Activated effector memory CD4-positive, alpha-beta T cell treated with anti-CD3 and anti-CD28 coated beads, Interleukin-2, amount 50 U/mL, for 16 hours (primary cell): ENCODE measurements around the gene PANX2.

ENCODE experiments used
- DNase-seq: peaks from one replicate; pipeline ENCODE4 v3.0.0-alpha.2; 2020

PANX2 gene

DNA sequence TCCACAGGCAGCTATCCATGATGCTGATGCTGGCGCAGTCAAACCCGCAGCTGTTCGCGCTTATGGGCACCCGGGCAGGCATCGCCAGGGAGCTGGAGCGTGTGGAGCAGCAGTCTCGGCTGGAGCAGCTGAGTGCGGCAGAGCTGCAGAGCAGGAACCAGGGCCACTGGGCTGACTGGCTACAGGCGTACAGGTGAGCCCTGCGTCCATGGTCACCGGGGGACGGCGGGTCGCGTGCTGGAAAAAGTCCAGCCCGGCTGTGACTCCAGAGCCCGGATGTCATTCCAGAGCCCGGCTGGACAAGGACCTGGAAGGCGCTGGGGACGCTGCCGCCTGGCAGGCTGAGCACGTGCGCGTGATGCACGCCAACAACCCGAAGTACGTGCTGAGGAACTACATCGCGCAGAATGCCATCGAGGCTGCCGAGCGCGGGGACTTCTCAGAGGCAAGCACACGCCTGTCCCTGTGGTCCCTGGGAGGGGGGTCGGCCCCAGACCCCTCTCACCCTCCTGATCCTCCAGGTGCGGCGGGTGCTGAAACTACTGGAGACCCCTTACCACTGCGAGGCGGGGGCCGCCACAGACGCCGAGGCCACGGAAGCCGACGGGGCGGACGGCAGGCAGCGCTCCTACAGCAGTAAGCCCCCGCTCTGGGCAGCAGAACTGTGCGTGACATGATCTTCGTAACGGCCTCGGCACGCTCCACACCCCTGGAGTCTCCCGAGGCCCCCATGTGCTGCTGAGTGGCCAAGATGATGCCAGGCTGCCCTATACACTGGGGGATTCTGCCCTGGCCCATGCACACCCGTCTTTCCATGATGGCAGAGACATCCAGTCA is 46.4 kb downstream of the PANX2 start:
- DNase-seq: no peak

DNA sequence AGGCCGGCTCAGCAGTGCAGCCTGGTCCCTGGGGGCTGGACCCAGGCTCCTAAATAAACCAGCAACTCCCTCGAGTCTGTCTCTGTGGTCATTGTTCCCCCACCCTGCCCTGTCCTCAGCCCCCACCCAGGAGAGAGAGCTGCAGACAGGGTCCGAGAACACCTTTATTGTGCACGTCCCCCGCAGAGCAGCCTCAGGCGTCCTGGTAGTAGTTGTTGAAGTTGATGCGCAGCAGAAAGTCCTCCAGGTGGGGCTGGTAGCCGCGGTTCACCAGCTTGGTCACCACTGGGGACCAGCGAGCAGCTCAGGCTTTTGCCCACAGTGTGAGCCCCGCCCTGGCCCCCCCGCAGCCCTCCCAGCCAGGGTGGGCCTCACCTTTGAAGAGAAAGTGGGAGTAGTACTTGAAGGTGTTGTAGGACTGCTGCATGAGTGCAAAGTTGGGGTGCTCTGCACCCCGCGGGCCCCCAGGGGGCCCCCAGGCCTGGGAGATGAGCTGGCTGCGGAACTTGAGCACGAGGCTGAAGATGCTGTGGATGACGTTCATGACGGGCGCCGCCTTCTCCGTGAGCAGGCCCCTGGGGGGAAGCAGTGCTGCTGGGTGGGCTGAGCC is 47.1 kb downstream of the PANX2 start:
- DNase-seq: no peak

DNA sequence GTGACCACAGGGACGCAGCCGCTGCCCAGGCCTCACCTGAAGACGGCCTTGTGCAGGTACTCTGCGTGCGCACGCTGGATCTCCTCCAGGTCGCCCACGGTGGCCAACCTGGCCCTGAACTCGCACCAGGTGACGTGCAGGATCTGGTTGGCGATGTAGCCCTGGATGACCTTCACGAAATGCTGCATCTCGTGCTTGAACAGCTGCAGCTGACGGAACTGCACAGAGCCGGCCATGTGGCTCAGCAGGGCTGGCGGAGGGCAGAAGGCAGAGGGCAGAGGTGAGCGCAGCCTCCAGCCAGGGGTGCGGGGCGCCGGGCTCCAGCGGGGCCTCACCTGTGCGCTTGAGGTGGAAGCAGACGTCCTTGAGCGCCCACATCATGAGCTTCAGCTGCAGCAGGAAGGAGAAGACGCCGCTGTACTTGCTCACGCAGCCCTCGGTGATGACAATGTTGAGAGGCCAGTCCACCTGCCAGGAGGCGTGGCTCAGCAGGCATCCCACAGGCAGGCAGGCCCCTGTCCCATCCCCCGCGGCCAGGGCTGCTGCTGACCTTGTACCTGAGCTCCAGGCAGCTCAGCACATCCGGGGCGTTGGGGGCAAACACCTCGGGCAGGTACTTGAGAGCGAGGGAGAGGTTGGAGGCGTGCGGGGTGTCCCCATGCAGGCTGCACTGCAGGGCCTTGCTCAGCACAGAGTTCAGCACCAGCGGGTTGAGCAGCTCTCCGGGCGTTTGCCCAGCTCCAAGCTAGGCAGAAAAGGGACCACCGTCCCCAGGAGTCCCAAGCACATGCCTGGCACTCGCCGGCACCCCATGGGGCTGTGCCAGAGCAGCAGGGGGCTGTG is 47.8 kb downstream of the PANX2 start:
- DNase-seq: no peak

GRCh38 chr22:50218996-50219727 is 48.6 kb downstream of the PANX2 start:
- DNase-seq: no peak

DNA sequence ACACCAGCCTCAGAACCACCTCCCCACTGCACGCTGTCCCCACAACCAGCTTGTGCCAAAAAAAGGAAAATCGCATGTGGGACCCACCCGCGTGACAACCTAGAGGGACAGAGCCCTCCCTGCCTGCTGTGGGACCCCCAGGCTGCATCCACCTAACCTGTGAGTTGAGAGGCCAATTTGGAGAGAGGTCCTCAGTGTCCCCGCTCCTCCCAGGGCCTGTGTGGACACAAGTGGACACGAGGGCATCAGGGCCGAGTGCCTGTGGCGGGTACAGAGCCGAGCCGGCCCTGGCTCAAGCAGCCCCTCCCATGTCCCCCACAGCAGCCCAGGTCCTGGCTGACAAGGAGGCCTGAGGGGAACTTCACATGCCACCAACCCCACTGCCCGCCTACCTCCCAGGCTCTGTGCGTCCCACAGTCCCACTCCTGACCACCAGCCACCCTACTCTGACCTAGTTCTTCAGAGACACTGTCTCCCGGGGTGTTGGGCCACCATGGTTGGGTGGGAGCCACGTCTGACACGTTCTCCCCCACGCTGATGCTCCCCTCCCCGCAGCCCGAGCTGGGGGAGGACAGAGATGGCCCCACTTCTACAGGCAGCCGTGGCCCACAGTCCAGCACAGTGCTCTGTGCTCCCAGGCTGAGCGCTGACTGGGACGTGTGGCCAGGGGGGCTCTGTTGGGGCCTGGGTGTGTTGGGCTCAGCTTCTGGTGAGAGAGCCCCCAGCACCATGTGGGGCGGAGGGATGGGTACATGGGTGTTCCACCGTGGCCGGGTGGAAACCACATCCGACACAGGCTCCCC is 49.5 kb downstream of the PANX2 start:
- DNase-seq: no peak

GRCh38 chr22:50220603-50221409 is 50.3 kb downstream of the PANX2 start:
- DNase-seq: no peak

DNA sequence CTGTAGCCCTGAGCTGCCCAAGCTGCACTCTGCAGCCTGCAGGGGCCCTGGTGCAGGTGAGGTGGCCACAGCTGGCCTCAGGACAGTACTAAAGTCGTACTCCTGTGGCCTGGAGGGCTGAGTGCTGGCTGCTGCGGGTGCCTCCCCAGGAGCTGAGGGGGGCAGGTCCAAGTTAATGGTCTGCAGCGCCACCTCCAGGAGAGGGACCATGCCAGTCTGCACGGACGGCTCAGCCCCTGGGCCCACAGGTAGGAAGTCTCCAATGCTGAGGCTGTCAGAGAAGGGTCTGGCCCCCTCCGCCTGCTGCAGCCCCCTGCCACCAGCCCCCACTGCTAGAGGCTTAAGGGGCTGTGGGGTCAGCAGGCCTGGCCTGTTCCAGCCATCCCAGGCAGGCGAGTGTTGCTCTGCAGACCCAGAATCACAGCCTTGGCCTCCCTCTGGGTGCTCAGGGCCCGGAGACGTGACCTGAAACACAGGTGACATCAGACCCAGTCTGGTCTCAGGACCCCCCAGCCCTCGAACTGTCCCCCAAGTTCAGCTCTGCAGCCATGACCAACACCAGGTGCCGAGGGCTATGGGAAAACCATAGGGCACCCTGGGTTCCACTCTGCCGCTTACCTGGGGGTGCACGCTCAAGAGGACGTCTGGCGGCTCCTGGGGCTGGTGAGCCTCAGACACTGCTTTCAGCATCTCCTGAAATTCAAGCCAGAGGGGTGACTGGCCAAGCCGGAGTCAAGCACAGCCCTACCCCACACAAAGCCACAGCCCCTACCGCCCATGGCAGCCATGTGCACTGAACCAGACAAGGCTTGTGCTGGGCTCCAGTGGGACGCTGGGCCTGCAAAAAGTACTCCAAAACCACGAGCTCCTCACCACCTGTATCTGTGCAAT is 51.1 kb downstream of the PANX2 start:
- no peak for DNase-seq

DNA sequence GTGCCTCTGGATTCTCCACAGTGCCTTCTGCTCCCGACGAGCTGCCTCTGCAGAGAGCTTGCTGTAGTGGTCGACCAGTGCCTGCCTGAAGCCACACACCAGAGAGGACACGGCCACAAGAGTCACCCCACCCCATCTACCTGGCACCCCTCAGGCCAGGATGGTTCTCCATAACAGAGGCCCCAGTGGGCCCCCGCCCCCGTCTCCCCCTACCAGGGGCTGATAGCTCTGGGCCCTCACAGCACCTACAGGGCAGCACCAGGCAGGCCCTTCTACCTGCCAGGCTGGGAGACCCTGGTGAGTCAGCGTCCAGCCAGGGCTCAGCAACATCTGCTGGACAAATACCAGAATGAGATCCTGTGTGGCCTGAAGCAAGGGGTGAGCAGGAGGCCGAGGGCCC is 52.0 kb downstream of the PANX2 start:
- no peak for DNase-seq

GRCh38 chr22:50224071-50224470 is 53.5 kb downstream of the PANX2 start:
- DNase-seq: no peak

GRCh38 chr22:50225200-50225969 is 54.9 kb downstream of the PANX2 start:
- DNase-seq: no peak

DNA sequence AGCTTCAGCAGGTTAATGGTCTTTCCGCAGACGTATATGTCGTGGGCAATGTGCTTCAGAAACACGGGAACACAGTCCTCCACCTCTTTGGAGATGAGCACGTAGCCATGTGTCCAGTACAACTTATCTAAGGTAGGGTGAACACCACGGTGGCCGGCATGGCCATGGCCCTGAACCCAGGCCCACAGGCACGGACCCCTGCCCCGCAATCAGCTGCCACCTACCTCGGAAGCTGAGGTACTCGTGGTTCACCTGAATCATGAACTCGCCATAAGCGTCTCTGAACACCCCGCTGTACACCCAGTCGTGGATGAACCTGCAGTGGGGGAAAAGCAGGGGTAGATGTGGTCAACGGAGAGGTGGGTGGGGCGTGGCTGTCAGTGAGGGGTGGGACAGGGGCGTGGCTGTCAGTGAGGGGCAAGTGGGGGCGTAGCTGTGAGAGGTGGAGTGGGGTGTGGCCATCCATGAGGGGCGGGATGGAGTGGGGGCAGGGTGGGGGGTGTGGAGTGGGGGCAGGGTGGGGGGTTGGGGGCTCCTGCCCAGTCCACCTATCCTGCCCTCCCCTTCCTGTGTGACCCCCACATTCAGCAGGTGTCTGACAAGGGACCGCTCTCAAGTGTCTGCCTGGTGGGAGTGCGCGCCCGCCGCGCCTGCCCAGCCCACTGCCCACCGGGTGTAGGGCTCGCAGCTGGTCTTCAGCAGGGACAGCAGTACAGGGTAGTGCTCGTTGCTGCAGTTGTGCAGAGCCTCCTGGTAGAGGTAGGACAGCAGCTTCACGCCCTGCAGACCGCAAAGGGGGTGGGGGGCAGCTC is 55.7 kb downstream of the PANX2 start:
- DNase-seq: no peak

GRCh38 chr22:50226875-50227165 is 56.3 kb downstream of the PANX2 start:
- no peak for DNase-seq

- DNase-seq: no peak
Observed at GRCh38 chr22:50227579-50228215, 57.2 kb downstream of the PANX2 start.

DNA sequence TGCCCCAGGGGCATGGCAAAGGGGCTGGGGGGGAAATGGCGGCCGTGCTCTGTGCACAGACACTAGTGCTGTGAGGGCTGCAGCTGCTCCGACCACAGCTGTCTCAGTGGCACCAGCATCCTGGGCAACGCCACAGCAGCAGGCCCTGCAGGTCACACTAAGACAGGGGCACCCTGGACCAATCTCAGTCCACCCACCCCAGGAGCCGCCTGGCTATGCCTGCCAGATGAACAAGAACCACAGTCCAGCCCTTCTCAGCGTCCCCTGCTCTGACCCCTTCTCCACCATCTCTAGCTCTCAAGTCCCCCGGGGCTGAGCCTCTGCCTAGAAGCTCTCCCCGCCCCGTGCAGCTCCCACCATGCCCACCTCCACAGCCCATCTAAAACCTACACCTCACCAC is 57.8 kb downstream of the PANX2 start:
- DNase-seq: no peak

DNA sequence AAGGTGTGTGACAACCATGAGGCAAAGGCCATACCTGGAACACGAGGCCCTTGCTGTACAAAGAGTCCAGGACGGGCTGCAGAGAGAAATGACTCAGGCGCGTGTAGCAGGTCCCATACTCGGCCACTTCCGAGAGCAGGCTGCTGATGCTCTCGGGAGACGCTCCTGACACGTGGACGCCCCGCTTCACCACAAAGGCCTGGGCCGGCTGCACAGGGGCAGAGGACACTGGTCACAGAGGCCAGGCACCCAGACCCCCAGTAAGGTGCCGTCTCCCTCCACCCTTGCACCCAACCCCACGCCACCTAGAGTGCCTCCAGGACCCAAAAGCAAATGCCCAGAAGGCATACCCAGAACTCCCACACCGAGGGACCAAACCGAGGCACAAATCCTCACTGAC is 58.8 kb downstream of the PANX2 start:
- DNase-seq: no peak
